GM18519 (cell line): ENCODE results near the gene MAP1LC3A.

Experiments used
- ATAC-seq: cut with Tn5 transposase; IDR thresholded peaks from one replicate; pipeline ENCODE4 v1.9.1; 2021; ENCODE audit warnings: mild to moderate bottlenecking, moderate library complexity; ENCODE audit not compliant: unreplicated experiment, low FRiP score

The MAP1LC3A gene

GRCh38 chr20:34574426-34574825 lies 15.9 kb downstream of the MAP1LC3A start:
- ATAC-seq = no peak

- no peak for ATAC-seq
Measured at GRCh38 chr20:34574861-34575260, 16.3 kb downstream of the MAP1LC3A start.

- ATAC-seq = no peak
Measured at GRCh38 chr20:34575271-34575670, 16.8 kb downstream of the MAP1LC3A start.

- no peak for ATAC-seq
Measured at GRCh38 chr20:34575756-34576155, 17.2 kb downstream of the MAP1LC3A start.

- no peak for ATAC-seq
Measured at GRCh38 chr20:34577061-34577460, 18.5 kb downstream of the MAP1LC3A start.

- no peak for ATAC-seq
Measured at GRCh38 chr20:34578025-34578424, 19.5 kb downstream of the MAP1LC3A start.

- no peak for ATAC-seq
Measured at GRCh38 chr20:34578521-34578920, 20.0 kb downstream of the MAP1LC3A start.

- no peak for ATAC-seq
Measured at GRCh38 chr20:34579191-34579978, 20.9 kb downstream of the MAP1LC3A start.

- peak; percentile 47 for ATAC-seq
Measured at GRCh38 chr20:34579979-34580940, 21.7 kb downstream of the MAP1LC3A start.

- ATAC-seq = no peak
Measured at GRCh38 chr20:34581341-34582184, 23.0 kb downstream of the MAP1LC3A start.

GRCh38 chr20:34582221-34582620 lies 23.7 kb downstream of the MAP1LC3A start:
- ATAC-seq = no peak

- no peak for ATAC-seq
Measured at GRCh38 chr20:34582911-34583310, 24.4 kb downstream of the MAP1LC3A start.

GRCh38 chr20:34583544-34583943 lies 25.0 kb downstream of the MAP1LC3A start:
- no peak for ATAC-seq

- no peak for ATAC-seq
Measured at GRCh38 chr20:34585019-34585418, 26.5 kb downstream of the MAP1LC3A start.

GRCh38 chr20:34586488-34587163 lies 28.1 kb downstream of the MAP1LC3A start:
- ATAC-seq = no peak

GRCh38 chr20:34595377-34596184 lies 37.1 kb downstream of the MAP1LC3A start:
- no peak for ATAC-seq

GRCh38 chr20:34600892-34601653 lies 42.6 kb downstream of the MAP1LC3A start:
- no peak for ATAC-seq

GRCh38 chr20:34604980-34605788 lies 46.7 kb downstream of the MAP1LC3A start:
- ATAC-seq = no peak
